WTC11 (cell line): Measurements from ENCODE around the gene TRIM65.

Experiments
- ZNF423 ChIP-seq: fragments of 250-450 bp; sonication (Bioruptor Pico); IDR thresholded peaks from 2 replicates; pipeline ENCODE4 v2.1.2; 2022; ENCODE audit warnings: mild to moderate bottlenecking, moderate library complexity
- TF ChIP-seq, protein P1 (sequence below): fragments of 200-600 bp; IDR thresholded peaks from 2 replicates; pipeline ENCODE4 v1.8.0; 2022; ENCODE audit warnings: antibody characterized with exemption
- TF ChIP-seq, protein P2 (sequence below): sonication (generic); formaldehyde crosslinking; IDR thresholded peaks from 2 replicates; pipeline ENCODE4 v1.8.1; 2023; ENCODE audit warnings: mild to moderate bottlenecking, missing genetic modification reagents

DNA sequence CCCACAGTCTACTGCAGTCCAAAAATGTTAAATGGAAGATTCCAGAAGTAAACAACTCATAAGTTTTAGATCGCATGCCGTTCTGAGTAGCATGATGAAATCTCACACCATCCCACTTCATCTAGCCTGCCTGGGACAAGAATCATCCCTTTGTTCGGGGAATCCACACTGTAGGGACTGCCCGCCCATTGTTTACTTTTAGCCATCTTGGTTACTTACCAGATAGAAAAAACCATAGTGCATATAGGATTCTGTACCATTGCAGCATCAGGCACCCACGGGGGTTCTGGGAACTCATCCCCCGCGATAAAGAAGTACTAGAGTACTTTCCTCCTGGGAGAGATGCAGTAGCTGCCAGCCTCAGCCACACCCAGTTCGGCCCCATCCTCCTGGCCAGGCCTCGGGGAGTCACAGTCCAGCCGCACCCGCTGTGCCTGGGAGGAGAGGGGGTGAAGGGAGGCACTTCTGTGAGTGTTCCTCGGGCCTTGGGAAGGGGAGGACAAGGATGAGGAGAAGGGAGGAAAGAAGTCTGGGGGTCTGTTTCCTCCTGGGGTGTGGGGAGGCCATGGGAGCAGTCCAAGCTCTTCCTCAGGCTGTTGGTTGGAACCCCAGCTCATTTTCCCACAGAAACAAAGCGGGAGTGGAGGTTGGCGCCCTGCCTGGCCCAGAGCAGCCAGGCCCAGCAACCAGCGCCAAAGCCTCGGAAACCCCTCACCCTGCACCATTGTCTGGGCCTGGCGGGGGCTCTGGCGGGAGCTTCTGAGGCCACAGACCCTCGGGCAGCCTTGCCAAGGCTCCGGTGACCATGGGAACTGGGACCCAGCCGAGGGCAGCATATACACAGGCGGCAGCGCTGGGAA, 27.2 kb downstream of the TRIM65 start:
- TF ChIP-seq, protein P1, sequence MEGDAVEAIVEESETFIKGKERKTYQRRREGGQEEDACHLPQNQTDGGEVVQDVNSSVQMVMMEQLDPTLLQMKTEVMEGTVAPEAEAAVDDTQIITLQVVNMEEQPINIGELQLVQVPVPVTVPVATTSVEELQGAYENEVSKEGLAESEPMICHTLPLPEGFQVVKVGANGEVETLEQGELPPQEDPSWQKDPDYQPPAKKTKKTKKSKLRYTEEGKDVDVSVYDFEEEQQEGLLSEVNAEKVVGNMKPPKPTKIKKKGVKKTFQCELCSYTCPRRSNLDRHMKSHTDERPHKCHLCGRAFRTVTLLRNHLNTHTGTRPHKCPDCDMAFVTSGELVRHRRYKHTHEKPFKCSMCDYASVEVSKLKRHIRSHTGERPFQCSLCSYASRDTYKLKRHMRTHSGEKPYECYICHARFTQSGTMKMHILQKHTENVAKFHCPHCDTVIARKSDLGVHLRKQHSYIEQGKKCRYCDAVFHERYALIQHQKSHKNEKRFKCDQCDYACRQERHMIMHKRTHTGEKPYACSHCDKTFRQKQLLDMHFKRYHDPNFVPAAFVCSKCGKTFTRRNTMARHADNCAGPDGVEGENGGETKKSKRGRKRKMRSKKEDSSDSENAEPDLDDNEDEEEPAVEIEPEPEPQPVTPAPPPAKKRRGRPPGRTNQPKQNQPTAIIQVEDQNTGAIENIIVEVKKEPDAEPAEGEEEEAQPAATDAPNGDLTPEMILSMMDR: no peak
- TF ChIP-seq, protein P2, sequence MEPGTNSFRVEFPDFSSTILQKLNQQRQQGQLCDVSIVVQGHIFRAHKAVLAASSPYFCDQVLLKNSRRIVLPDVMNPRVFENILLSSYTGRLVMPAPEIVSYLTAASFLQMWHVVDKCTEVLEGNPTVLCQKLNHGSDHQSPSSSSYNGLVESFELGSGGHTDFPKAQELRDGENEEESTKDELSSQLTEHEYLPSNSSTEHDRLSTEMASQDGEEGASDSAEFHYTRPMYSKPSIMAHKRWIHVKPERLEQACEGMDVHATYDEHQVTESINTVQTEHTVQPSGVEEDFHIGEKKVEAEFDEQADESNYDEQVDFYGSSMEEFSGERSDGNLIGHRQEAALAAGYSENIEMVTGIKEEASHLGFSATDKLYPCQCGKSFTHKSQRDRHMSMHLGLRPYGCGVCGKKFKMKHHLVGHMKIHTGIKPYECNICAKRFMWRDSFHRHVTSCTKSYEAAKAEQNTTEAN (CRISPR knock-in tag): no peak
- TF ChIP-seq ZNF423 (CRISPR knock-in tag): no peak
